Left colon (tissue), 2 donors: ENCODE results near the gene RDH12. TPM values are rescaled to one million over a fixed set of nuclear protein-coding genes. Genes with fewer than 3 reads are reported as not detected.

Source experiments
- ATAC-seq: fragments of 200-7000 bp; cut with Tn5 transposase; one replicate; pipeline ENCODE4 v1.9.1; 2020; ENCODE audit warnings: mild to moderate bottlenecking, moderate library complexity
- DNase-seq, 2 donors: peaks; one replicate each; pipeline ENCODE4 v3.0.0-alpha.2; 2020
- intact Hi-C, 2 donors: fragments of 100-400 bp; cut with DNase I in 1 of 2; cut with micrococcal nuclease in 1 of 2; formaldehyde crosslinking; loops; one replicate each; pipeline versions ENCODE4 v1.11.2 to v1.14.0; 2022; cut with DNase I, micrococcal nuclease
- total RNA-seq, 2 donors: library from RNA; stranded (reverse); fragmentation: NEBNext Ultra II Directional; extraction: Animal tissue kit (Norgen Biotek cat#: 25700); gene quantifications; one replicate each; pipeline ENCODE4 v1.2.1, GENCODE V29; 2021
- donor health status: DM: no; HTN: no; CAD: no.
- donor health status: DM: yes; HTN: yes; CAD: no.

Gene RDH12
- total RNA-seq, 2 donors from 2014 or later: not detected

DNA sequence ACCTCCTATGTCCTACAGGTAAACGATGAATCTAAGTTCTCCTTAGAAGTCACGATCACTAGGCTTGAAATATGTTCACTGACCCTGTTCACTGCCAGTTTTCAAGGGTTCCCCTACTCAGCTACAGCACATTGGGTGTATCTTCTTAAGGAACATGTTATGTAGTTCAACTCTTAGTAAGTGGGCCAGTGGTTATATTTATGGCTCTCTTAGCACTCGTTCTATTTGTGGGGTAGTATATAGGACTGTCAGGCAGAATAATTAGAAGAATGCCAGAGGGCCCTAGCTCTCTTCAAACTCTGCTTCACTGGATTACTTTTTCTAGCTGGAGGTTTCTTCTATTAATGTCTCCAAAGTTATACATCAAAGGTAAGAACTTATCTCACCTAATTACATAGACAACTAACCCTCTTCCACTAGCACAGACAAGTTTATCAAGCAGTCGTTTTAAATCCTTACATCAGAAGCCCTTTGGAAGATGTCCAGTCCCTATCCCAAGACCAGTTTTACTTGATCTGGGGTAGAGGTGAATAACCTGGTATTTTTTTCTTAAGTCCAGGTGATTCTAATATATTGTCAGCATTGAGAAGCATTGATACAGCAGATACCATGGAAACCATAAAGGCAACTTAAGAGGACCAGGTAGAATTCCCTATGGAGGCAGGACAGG is 75.1 kb downstream of the RDH12 start:
- intact Hi-C loops: no loop called here
- no peak for ATAC-seq
- DNase-seq: no peak

DNA sequence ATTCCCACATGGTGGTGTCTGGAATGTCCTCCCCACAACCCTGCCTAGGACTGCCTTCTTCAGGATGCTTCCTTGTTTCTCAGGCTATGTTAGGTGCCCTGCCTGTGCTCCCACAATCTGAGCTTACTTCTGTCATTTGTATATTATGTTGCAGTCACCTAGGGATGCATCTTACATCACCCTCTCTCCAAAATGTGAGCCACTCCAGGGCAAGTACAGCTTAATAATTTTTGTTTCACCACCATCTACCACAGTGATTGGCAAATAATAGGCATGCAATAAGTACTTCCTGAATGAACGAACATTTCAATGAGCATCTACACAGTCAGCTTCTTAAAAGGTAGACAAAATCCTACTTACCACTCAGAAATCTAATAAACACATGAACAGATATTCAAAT is 77.1 kb downstream of the RDH12 start:
- intact Hi-C loops: no loop called here
- ATAC-seq (no peak), DNase-seq (no peak)

DNA sequence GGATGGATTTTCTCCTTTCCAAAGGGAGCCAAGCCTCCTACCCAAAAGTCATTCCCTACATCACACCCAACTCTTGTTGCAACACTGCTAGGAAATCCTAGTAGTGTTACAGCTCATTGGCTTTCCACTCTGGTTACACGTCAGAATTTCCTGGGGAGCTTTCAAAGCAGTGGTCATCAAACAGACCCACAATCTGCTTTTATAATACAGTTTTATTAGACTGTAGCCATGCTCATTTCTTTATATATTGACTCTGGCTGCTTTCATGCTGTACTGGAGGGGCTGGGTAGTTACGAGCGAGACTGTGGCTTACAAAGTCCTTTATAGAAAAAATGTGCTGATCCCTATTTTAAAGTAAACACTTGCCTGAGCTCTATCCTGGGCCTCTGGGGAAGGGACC is 80.4 kb downstream of the RDH12 start:
- DNase-seq (no peak), ATAC-seq (no peak)
- intact Hi-C loops: no loop called here

Other genes starting within 250 kb of the RDH12 start
- gene TMEM229B, start 213.2 kb upstream of the RDH12 start, total RNA-seq: 10 to 100 TPM in 1 of 2 donors, 1 to 10 TPM in 1; 5.0 to 10.3 TPM
- 10 to 100 TPM; 54.0 to 63.2 TPM for gene PLEKHH1, start 168.6 kb upstream of the RDH12 start, total RNA-seq
- gene PIGH, start 101.6 kb upstream of the RDH12 start, total RNA-seq: 10 to 100 TPM; 14.0 to 14.3 TPM
- gene ARG2, start 82.0 kb upstream of the RDH12 start, total RNA-seq: 10 to 100 TPM in 1 of 2 donors, under 1 TPM in 1; 0.85 to 18.1 TPM
- gene VTI1B, start 27.3 kb upstream of the RDH12 start, total RNA-seq: 100 to 1,000 TPM; 120 to 135 TPM
- gene RDH11, start 6.1 kb upstream of the RDH12 start, total RNA-seq: 10 to 100 TPM; 40.6 to 48.1 TPM
- 10 to 100 TPM; 19.9 to 20.7 TPM for gene ZFYVE26, start 114.7 kb downstream of the RDH12 start, total RNA-seq
- 10 to 100 TPM; 13.7 to 16.8 TPM for gene RAD51B, start 117.9 kb downstream of the RDH12 start, total RNA-seq